ENCODE data around the gene TMIE. TPM values are rescaled to one million over a fixed set of nuclear protein-coding genes. Genes with fewer than 3 reads are reported as not detected.

TMIE gene
- polyA plus RNA-seq, 3 donors, result not detected

DNA sequence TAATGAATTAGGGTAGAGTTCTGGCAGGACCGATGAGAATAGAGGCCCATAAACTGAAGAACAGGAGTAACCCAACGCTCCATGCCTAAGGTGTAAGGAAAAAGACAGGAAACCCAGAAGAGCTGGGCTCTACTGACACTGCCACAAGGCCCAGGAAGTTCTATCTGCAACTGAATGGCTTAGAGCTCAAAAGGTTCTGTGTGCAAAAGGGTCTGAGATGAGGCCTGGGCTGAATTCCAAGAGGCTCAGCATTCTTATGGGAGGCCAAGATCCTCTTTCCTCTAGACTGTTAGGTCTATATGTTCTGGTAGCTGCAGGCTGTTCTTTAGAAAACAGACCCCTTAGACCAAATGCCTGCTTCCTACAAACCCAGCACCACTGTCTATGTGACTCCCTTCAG, 47.0 kb downstream of the TMIE start:
- H3K9me3 ChIP-seq (replicated peaks in 1 of 2; ENCODE audit: control insufficient read depth in 1 of 2, insufficient read depth in 1 of 2, low read length in 2 of 2), result no peaks in the 10 kb centered on the region
- no peaks in the 10 kb centered on the region for H3K36me3 ChIP-seq (replicated peaks in 1 of 2; ENCODE audit: control insufficient read depth in 1 of 2, insufficient read depth in 2 of 2, low read length in 2 of 2)
- H3K79me2 ChIP-seq (ENCODE audit: insufficient read depth, low read length), result no peaks in the 10 kb centered on the region
- no peak overlapping the region for H2AFZ ChIP-seq (ENCODE audit: insufficient read depth, low read depth, low read length, poor library complexity, severe bottlenecking)
- H3K4me1 ChIP-seq (ENCODE audit: control insufficient read depth in 1 of 2, insufficient read depth in 2 of 2, low read length in 2 of 2), result no peaks in the 10 kb centered on the region
- Mint-ChIP-seq H3K27ac (no peak overlapping the region), H3K27me3 (ENCODE audit: low read depth in 3 of 3) (peaks cover 0 to 10% (median 6%) of the 10 kb centered on the region in 3 donors), H3K4me1 (peaks cover 2% of the 10 kb centered on the region), H3K36me3 (no peaks in the 10 kb centered on the region), H3K4me3 (no peak overlapping the region), H3K9me3 (no peaks in the 10 kb centered on the region)
- H3K27ac ChIP-seq (ENCODE audit: low read depth in 1 of 2, low read length in 2 of 2), result no peak overlapping the region
- TF ChIP-seq, protein P1, sequence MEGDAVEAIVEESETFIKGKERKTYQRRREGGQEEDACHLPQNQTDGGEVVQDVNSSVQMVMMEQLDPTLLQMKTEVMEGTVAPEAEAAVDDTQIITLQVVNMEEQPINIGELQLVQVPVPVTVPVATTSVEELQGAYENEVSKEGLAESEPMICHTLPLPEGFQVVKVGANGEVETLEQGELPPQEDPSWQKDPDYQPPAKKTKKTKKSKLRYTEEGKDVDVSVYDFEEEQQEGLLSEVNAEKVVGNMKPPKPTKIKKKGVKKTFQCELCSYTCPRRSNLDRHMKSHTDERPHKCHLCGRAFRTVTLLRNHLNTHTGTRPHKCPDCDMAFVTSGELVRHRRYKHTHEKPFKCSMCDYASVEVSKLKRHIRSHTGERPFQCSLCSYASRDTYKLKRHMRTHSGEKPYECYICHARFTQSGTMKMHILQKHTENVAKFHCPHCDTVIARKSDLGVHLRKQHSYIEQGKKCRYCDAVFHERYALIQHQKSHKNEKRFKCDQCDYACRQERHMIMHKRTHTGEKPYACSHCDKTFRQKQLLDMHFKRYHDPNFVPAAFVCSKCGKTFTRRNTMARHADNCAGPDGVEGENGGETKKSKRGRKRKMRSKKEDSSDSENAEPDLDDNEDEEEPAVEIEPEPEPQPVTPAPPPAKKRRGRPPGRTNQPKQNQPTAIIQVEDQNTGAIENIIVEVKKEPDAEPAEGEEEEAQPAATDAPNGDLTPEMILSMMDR (IDR thresholded peaks at IDR 0.05), result no peak
- H3K4me2 ChIP-seq (replicated peaks; ENCODE audit: extremely low read depth, low read length, poor library complexity, severe bottlenecking), result no peak overlapping the region
- 86% methylated on average over 1 of the region's 2 CpGs for WGBS (ENCODE audit: insufficient coverage)
- H3K27me3 ChIP-seq (ENCODE audit: control insufficient read depth in 2 of 2, insufficient read depth in 2 of 2, low read length in 2 of 2), result no peaks in the 10 kb centered on the region
- intact Hi-C loops (cut with micrococcal nuclease), result no loop called here
- no peak overlapping the region for H3K4me3 ChIP-seq (replicated peaks in 1 of 3; ENCODE audit: low read depth in 2 of 3, low read length in 3 of 3)
- no peak for DNase-seq
- H4K20me1 ChIP-seq (ENCODE audit: insufficient read depth, low read length), result no peaks in the 10 kb centered on the region
- H3K9ac ChIP-seq (ENCODE audit: insufficient read depth, low read length, poor library complexity, severe bottlenecking), result no peak overlapping the region

GRCh38 chr3:46749129-46749528, 47.9 kb downstream of the TMIE start:
- H3K9me3 Mint-ChIP-seq, result no peaks in the 10 kb centered on the region
- no peaks in the 10 kb centered on the region for H3K36me3 Mint-ChIP-seq
- Histone ChIP-seq H3K4me1 (ENCODE audit: control insufficient read depth in 1 of 2, insufficient read depth in 2 of 2, low read length in 2 of 2) (no peaks in the 10 kb centered on the region), H3K9me3 (replicated peaks in 1 of 2; ENCODE audit: control insufficient read depth in 1 of 2, insufficient read depth in 1 of 2, low read length in 2 of 2) (no peaks in the 10 kb centered on the region), H3K36me3 (replicated peaks in 1 of 2; ENCODE audit: control insufficient read depth in 1 of 2, insufficient read depth in 2 of 2, low read length in 2 of 2) (no peaks in the 10 kb centered on the region), H3K4me2 (replicated peaks; ENCODE audit: extremely low read depth, low read length, poor library complexity, severe bottlenecking) (no peak overlapping the region), H2AFZ (ENCODE audit: insufficient read depth, low read depth, low read length, poor library complexity, severe bottlenecking) (no peak overlapping the region), H3K27me3 (ENCODE audit: control insufficient read depth in 2 of 2, insufficient read depth in 2 of 2, low read length in 2 of 2) (no peaks in the 10 kb centered on the region), H3K27ac (ENCODE audit: low read depth in 1 of 2, low read length in 2 of 2) (no peak overlapping the region), H3K79me2 (ENCODE audit: insufficient read depth, low read length) (no peaks in the 10 kb centered on the region), H4K20me1 (ENCODE audit: insufficient read depth, low read length) (no peaks in the 10 kb centered on the region), H3K4me3 (replicated peaks in 1 of 3; ENCODE audit: low read depth in 2 of 3, low read length in 3 of 3) (no peak overlapping the region), H3K9ac (ENCODE audit: insufficient read depth, low read length, poor library complexity, severe bottlenecking) (no peak overlapping the region)
- no peak for DNase-seq
- H3K4me1 Mint-ChIP-seq, result peaks cover 2% of the 10 kb centered on the region
- peaks cover 0 to 10% (median 4%) of the 10 kb centered on the region in 3 donors for H3K27me3 Mint-ChIP-seq (ENCODE audit: low read depth in 3 of 3)
- intact Hi-C loops (cut with micrococcal nuclease), result no loop called here
- H3K27ac Mint-ChIP-seq, result no peak overlapping the region
- TF ChIP-seq, protein P1 (IDR thresholded peaks at IDR 0.05), result no peak
- WGBS (ENCODE audit: insufficient coverage), result 68% methylated on average over 4 of the region's 4 CpGs
- H3K4me3 Mint-ChIP-seq, result no peak overlapping the region
